GM23248 (cell line): ENCODE data around the gene PMS2.
"Not testable (repeated sequence)": the region's sequence is repeated elsewhere in the genome, so short reads cannot be mapped to it uniquely, and the experiment has no call there.

Experiments used
- EZH2 ChIP-seq: fragments of 200-600 bp; sonication (generic); IDR thresholded peaks from 2 replicates; pipeline ENCODE4 v1.6.1; 2018; ENCODE audit warnings: antibody characterized with exemption, mild to moderate bottlenecking; ENCODE audit not compliant: insufficient read depth, poor library complexity, severe bottlenecking
- EZH2phosphoT487 ChIP-seq: fragments of 200-600 bp; sonication (generic); IDR thresholded peaks from 2 replicates; pipeline ENCODE4 v1.6.1; 2018; ENCODE audit warnings: antibody characterized with exemption, moderate library complexity, mild to moderate bottlenecking, low read depth; ENCODE audit not compliant: insufficient read depth

DNA sequence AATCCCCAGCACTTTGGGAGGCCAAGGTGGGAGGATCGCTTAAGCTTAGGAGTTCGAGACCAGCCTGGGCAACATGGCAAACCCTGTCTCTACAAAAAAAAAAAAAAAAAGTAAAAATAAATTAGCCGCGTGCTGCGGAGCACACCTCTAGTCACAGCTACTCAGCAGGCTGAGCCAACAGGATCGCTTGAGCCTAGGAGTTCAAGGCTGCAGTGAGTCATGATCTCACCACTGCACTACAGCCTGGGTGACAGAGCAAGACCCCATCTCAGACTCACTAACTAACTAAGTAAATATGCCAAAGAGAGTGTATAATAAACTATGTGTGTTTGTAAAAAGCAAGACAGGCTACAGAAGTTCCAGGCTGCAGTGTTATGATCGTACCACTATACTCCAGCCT, 45.0 kb downstream of the PMS2 start:
- TF ChIP-seq EZH2, EZH2phosphoT487: not testable (repeated sequence)
